ENCODE measurements around the gene LAMC3. TPM values are rescaled to one million over a fixed set of nuclear protein-coding genes. Genes with fewer than 3 reads are reported as not detected.
"Not testable (repeated sequence)": the region's sequence is repeated elsewhere in the genome, so short reads cannot be mapped to it uniquely, and the experiment has no call there.

LAMC3 gene
- total RNA-seq, 1 experiment from 2014 or later: 0.36 TPM

DNA sequence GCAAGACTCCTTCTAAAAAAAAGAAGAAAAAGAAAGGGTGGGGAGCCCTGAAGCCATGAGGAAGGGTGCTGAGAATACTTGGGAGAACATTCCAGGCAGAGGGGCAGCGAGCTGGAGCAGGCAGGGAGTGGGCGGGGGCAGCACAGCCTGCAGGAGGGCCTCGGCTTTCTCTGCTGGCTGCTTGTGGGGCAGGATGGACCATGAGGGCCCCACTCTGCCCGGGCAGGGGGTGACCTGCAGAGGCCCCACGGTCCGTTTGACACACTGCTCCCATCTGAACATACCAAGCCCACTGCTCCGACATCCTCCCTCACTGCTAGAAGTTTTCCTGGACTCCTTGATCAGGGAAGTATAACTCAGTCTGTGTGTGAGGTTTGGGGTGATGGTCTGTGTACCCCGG is 104.7 kb downstream of the LAMC3 start:
- H3K4me1 Mint-ChIP-seq (ENCODE audit: low read depth, unreplicated experiment): no peaks in the 10 kb centered on the region

DNA sequence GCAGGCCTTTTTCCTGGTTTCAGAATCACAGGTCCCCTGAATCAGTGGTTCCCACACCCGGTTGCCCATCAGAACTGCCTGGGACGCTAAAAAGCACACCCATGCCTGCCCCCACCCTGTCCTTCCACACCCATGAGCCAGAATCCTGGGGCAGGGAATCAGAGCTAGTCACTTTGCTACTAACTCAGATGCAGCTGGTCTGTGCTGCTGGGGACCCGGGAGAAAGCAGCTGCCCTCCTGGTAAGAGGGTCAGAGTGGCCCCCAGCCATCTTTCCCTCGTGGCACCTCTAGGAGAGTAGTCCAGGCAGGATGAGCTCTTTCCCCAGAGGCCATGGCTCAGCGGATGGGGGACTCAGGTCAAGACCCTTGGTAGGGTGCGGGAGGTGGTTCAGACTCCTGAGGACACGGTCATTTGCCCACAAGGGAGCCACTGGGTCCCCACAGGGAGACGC is 105.1 kb downstream of the LAMC3 start:
- no TSS peak for BruUV-seq (replicated peaks)
- Histone ChIP-seq H3K9me3 (no peaks in the 10 kb centered on the region), H3K4me1 (peaks cover 4% of the 10 kb centered on the region; the same call in 1 of the 2 replicates), H3K27me3 (replicated peaks; ENCODE audit: control insufficient read depth, insufficient read depth, low read length) (no peaks in the 10 kb centered on the region), H3K4me3 (ENCODE audit: low read depth, low read length) (no peak overlapping the region), H3K36me3 (ENCODE audit: control insufficient read depth, insufficient read depth, low read length) (no peaks in the 10 kb centered on the region)
- H3K27ac Mint-ChIP-seq (ENCODE audit: unreplicated experiment): no peak overlapping the region
- DNase-seq: no peak
- TF ChIP-seq, protein P1, sequence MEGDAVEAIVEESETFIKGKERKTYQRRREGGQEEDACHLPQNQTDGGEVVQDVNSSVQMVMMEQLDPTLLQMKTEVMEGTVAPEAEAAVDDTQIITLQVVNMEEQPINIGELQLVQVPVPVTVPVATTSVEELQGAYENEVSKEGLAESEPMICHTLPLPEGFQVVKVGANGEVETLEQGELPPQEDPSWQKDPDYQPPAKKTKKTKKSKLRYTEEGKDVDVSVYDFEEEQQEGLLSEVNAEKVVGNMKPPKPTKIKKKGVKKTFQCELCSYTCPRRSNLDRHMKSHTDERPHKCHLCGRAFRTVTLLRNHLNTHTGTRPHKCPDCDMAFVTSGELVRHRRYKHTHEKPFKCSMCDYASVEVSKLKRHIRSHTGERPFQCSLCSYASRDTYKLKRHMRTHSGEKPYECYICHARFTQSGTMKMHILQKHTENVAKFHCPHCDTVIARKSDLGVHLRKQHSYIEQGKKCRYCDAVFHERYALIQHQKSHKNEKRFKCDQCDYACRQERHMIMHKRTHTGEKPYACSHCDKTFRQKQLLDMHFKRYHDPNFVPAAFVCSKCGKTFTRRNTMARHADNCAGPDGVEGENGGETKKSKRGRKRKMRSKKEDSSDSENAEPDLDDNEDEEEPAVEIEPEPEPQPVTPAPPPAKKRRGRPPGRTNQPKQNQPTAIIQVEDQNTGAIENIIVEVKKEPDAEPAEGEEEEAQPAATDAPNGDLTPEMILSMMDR (IDR thresholded peaks at IDR 0.05; ENCODE audit: insufficient read depth in 1 of 2, low read depth in 1 of 2, low read length in 1 of 2, severe bottlenecking in 1 of 2, unreplicated experiment in 1 of 2): no peak
- POLR2A ChIA-PET: no interaction called here
- intact Hi-C loops (cut with micrococcal nuclease; ENCODE audit: unreplicated experiment): no loop called here
- CTCF ChIA-PET: no interaction called here
- H3K36me3 Mint-ChIP-seq (ENCODE audit: insufficient read depth, unreplicated experiment): peaks cover 4% of the 10 kb centered on the region
- no peaks in the 10 kb centered on the region for H3K4me1 Mint-ChIP-seq (ENCODE audit: low read depth, unreplicated experiment)
- H3K27me3 Mint-ChIP-seq (ENCODE audit: insufficient read depth, unreplicated experiment): no peaks in the 10 kb centered on the region
- no peak overlapping the region for H3K4me3 Mint-ChIP-seq (ENCODE audit: unreplicated experiment)
- H3K9me3 Mint-ChIP-seq (ENCODE audit: unreplicated experiment): no peaks in the 10 kb centered on the region

More for the DNA sequence above, 104.7 kb downstream of the LAMC3 start:
- DNase-seq: no peak
- peaks cover 4% of the 10 kb centered on the region for H3K36me3 Mint-ChIP-seq (ENCODE audit: insufficient read depth, unreplicated experiment)
- no peaks in the 10 kb centered on the region for H3K9me3 Mint-ChIP-seq (ENCODE audit: unreplicated experiment)
- ChIA-PET CTCF (no interaction called here), POLR2A (no interaction called here)
- TF ChIP-seq, protein P1 (IDR thresholded peaks at IDR 0.05; ENCODE audit: insufficient read depth in 1 of 2, low read depth in 1 of 2, low read length in 1 of 2, severe bottlenecking in 1 of 2, unreplicated experiment in 1 of 2): no peak
- no peaks in the 10 kb centered on the region for H3K27me3 ChIP-seq (replicated peaks; ENCODE audit: control insufficient read depth, insufficient read depth, low read length)
- no peak overlapping the region for H3K27ac Mint-ChIP-seq (ENCODE audit: unreplicated experiment)
- no peak overlapping the region for H3K4me3 ChIP-seq (ENCODE audit: low read depth, low read length)
- H3K9me3 ChIP-seq: no peaks in the 10 kb centered on the region
- BruUV-seq (replicated peaks): no TSS peak
- H3K27me3 Mint-ChIP-seq (ENCODE audit: insufficient read depth, unreplicated experiment): no peaks in the 10 kb centered on the region
- no peak overlapping the region for H3K4me3 Mint-ChIP-seq (ENCODE audit: unreplicated experiment)
- peaks cover 4% of the 10 kb centered on the region; the same call in 1 of the 2 replicates for H3K4me1 ChIP-seq
- intact Hi-C loops (cut with micrococcal nuclease; ENCODE audit: unreplicated experiment): no loop called here
- no peaks in the 10 kb centered on the region for H3K36me3 ChIP-seq (ENCODE audit: control insufficient read depth, insufficient read depth, low read length)

DNA sequence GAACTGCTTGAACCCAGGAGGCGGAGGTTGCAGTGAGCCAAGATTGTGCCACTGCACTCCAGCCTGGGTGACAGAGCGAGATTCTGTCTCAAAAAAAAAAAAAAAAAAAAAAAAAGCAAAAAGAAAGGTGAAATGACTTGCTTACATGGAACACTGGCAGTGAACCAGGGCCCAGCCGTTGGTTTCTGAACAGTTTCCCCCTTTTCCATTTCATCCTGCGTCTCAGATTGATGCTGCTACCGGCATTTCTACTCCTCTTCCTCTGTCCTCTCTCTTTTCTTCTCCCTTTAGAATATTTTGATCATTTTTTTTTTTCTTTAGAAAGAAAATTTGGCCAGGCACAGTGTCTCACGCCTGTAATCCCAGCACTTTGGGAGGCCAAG is 106.4 kb downstream of the LAMC3 start:
- H3K9me3 Mint-ChIP-seq (ENCODE audit: unreplicated experiment); H3K4me3 Mint-ChIP-seq (ENCODE audit: unreplicated experiment); H3K27ac Mint-ChIP-seq (ENCODE audit: unreplicated experiment); H3K36me3 Mint-ChIP-seq (ENCODE audit: insufficient read depth, unreplicated experiment); H3K4me1 ChIP-seq; intact Hi-C loops (cut with micrococcal nuclease; ENCODE audit: unreplicated experiment); H3K4me3 ChIP-seq (ENCODE audit: low read depth, low read length); H3K36me3 ChIP-seq (ENCODE audit: control insufficient read depth, insufficient read depth, low read length); POLR2A ChIA-PET; DNase-seq; H3K27me3 ChIP-seq (replicated peaks; ENCODE audit: control insufficient read depth, insufficient read depth, low read length); H3K27me3 Mint-ChIP-seq (ENCODE audit: insufficient read depth, unreplicated experiment); H3K4me1 Mint-ChIP-seq (ENCODE audit: low read depth, unreplicated experiment); H3K9me3 ChIP-seq; BruUV-seq (replicated peaks): not testable (repeated sequence)
- CTCF ChIA-PET: interaction anchor here (0.7 kb wide), 1 partner anchor 284 kb away, joined by 3 read pairs; no protein-coding TSS in a partner anchor
